Fibroblast of pulmonary artery (primary cell): Measurements from ENCODE around the gene CAMKK1.

Experiments
- DNase-seq: peaks from one replicate; pipeline ENCODE4 v3.0.0-alpha.2; 2010; ENCODE audit warnings: low read depth
- H3K4me3 ChIP-seq: replicated peaks from 2 replicates; pipeline ENCODE4 v1.5.1; 2011; ENCODE audit warnings: low read depth, mild to moderate bottlenecking, control low read depth, low read length, moderate library complexity
- CTCF ChIP-seq: IDR thresholded peaks from 2 replicates; pipeline ENCODE4 v1.5.1; 2011; ENCODE audit warnings: mild to moderate bottlenecking, control low read depth, low read length, inconsistent platforms; ENCODE audit errors: missing control alignments

CAMKK1 gene

DNA sequence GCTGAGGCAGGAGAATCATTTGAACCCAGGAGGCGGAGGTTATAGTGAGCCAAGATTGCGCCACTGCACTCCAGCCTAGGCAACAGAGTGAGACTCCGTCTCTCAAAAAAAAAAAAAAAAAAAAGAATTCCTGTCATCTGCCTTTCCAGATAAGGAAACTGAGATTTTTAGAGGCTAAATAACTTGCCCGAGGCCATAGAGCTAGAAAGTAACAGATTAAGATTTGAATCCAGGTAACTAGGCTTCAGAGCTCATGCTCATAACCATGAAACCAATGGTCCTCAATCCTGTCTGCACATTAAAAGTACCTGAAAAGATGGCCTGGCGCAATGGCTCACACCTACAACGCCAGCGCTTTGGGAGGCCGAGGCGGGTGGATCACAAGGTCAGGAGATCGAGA lies 56.3 kb downstream of the CAMKK1 start:
- H3K4me3 ChIP-seq = no peak overlapping the region
- TF ChIP-seq CTCF = no peak
- DNase-seq = no peak

- no peak for TF ChIP-seq CTCF
- DNase-seq = no peak
- H3K4me3 ChIP-seq = no peak overlapping the region
Observed at GRCh38 chr17:3835410-3836229, 57.2 kb downstream of the CAMKK1 start.

GRCh38 chr17:3834811-3835210 lies 58.0 kb downstream of the CAMKK1 start:
- H3K4me3 ChIP-seq = no peak overlapping the region
- no peak for TF ChIP-seq CTCF
- no peak for DNase-seq

- TF ChIP-seq CTCF = no peak
- no peak overlapping the region for H3K4me3 ChIP-seq
- no peak for DNase-seq
Observed at GRCh38 chr17:3828852-3829232, 64.0 kb downstream of the CAMKK1 start.

GRCh38 chr17:3828151-3828851 lies 64.6 kb downstream of the CAMKK1 start:
- TF ChIP-seq CTCF = no peak
- no peak for DNase-seq
- H3K4me3 ChIP-seq = no peak overlapping the region

DNA sequence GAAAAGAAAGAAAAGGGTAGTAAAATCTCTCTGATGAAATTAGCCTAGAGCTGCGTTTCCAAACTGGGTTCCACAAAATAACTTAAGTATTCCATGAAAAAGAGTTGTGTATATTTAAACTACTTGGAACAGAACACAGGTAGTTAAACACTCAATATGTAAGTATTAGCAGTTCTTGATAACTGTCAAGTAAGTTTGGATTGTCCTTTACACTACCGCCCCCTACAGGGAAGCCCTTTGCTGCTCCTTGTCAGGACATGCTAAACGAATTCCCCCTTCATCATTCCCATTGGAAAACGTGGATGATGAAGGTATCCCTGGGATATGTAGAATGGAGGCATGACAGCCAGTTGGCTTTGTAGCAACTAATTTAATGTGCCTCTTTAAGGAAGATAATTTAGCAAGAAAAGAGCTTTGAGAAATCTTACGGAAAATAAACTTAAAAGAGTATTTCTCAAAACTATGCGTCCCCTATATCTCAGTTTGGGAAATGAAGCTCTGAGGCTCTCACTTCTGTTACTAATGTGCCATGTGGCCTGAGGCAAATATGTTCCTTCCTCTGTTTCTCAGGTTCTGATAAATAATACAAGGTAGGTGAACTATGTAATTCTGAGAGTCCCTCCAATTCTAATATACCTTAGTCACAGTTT lies 65.6 kb downstream of the CAMKK1 start:
- DNase-seq = peak; percentile 84
- no peak overlapping the region for H3K4me3 ChIP-seq
- peak; percentile 88 for TF ChIP-seq CTCF
